Stomach (tissue), 9 donors: ENCODE results near the gene SMTNL2. TPM values are rescaled to one million over a fixed set of nuclear protein-coding genes. Genes with fewer than 3 reads are reported as not detected.

Experiments
- DNase-seq, 2 donors: peaks; one replicate each; pipeline versions ENCODE4 v3.0.0 to v3.0.0-alpha.2; 2013 to 2019
- H3K27ac ChIP-seq, 5 donors: fragments of 200-600 bp in 4 of 5; sonication (generic) in 4 of 5; one replicate each; pipeline ENCODE4 v1.5.1; 2013 to 2019; ENCODE audit warnings: mild to moderate bottlenecking in 1 of 5, moderate library complexity in 1 of 5
- H3K27me3 ChIP-seq, 3 donors: fragments of 200-600 bp; sonication (generic); one replicate each; pipeline ENCODE4 v1.5.1; 2017 to 2019; ENCODE audit warnings: mixed run types in 1 of 3
- H3K36me3 ChIP-seq, 4 donors: fragments of 200-600 bp; sonication (generic); 1 replicate in 3 of 4; 2 replicates in 1 of 4; pipeline ENCODE4 v1.5.1; 2016 to 2019
- H3K4me1 ChIP-seq, 4 donors: fragments of 200-600 bp; sonication (generic); one replicate each; pipeline ENCODE4 v1.5.1; 2016 to 2019
- H3K4me3 ChIP-seq, 4 donors: fragments of 200-600 bp; sonication (generic) in 3 of 4; one replicate each; pipeline ENCODE4 v1.5.1; 2016 to 2019; ENCODE audit warnings: mild to moderate bottlenecking in 1 of 4
- H3K9me3 ChIP-seq, 4 donors: fragments of 200-600 bp; sonication (generic); one replicate each; pipeline ENCODE4 v1.5.1; 2016 to 2019
- EP300 ChIP-seq: sonication (generic); formaldehyde crosslinking; IDR thresholded peaks from one replicate; pipeline ENCODE4 v1.6.1; 2017; ENCODE audit warnings: antibody characterized with exemption
- POLR2A ChIP-seq, 4 donors: fragments of 450-650 bp; IDR thresholded peaks; one replicate each; pipeline ENCODE4 v1.6.1; 2016; ENCODE audit warnings: antibody characterized with exemption in 4 of 4, control low read depth in 2 of 4, mild to moderate bottlenecking in 1 of 4, moderate library complexity in 1 of 4
- POLR2AphosphoS5 ChIP-seq, 3 donors: sonication (generic); formaldehyde crosslinking; IDR thresholded peaks; one replicate each; pipeline ENCODE4 v1.6.1; 2016; ENCODE audit warnings: antibody characterized with exemption in 3 of 3
- WGBS, 5 donors: extraction: QIAGEN DNeasy Blood & Tissue Kit in 3 of 5; methylation state at CpG; one replicate each; pipeline versions ENCODE4 v1.1.5 to v1.1.7; 2013 to 2018; 5-methylcytosine and 5-hydroxymethylcytosine counted together
- intact Hi-C: fragments of 100-400 bp; cut with DNase I; formaldehyde crosslinking; loops from one replicate; pipeline ENCODE4 v1.15.1; 2023; ENCODE audit warnings: low total_unique reads
- polyA plus RNA-seq, 3 donors: library from polyadenylated mRNA; stranded (reverse); fragments of 200-250 nt; gene quantifications; one replicate each; pipeline ENCODE4 v1.2.3, GENCODE V29; 2013
- total RNA-seq, 5 donors: library from RNA; depleted of rRNA; stranded (reverse); fragments of >200 nt; gene quantifications; one replicate each; pipeline versions ENCODE4 v1.1.0 to v1.2.3, GENCODE V29; 2014 to 2016
- TF ChIP-seq, protein P1 (sequence below), 7 experiments: fragments of 450-650 bp in 4 of 7; fragments of 200-600 bp in 3 of 7; sonication (generic) in 3 of 7; IDR thresholded peaks; one replicate each; pipeline ENCODE4 v1.5.1; 2016 to 2019; ENCODE audit warnings: antibody characterized with exemption in 7 of 7, control low read depth in 2 of 7, mild to moderate bottlenecking in 1 of 7
- donor health status: healthy with polysubstance abuse.
- donor health status: Bipolar disorder and iron deficiency.
- donor health status: healthy.

Gene SMTNL2
- total and polyA plus RNA-seq, 8 donors = 0.50 to 1.9 (median 1.5) TPM; not detected in 4

DNA sequence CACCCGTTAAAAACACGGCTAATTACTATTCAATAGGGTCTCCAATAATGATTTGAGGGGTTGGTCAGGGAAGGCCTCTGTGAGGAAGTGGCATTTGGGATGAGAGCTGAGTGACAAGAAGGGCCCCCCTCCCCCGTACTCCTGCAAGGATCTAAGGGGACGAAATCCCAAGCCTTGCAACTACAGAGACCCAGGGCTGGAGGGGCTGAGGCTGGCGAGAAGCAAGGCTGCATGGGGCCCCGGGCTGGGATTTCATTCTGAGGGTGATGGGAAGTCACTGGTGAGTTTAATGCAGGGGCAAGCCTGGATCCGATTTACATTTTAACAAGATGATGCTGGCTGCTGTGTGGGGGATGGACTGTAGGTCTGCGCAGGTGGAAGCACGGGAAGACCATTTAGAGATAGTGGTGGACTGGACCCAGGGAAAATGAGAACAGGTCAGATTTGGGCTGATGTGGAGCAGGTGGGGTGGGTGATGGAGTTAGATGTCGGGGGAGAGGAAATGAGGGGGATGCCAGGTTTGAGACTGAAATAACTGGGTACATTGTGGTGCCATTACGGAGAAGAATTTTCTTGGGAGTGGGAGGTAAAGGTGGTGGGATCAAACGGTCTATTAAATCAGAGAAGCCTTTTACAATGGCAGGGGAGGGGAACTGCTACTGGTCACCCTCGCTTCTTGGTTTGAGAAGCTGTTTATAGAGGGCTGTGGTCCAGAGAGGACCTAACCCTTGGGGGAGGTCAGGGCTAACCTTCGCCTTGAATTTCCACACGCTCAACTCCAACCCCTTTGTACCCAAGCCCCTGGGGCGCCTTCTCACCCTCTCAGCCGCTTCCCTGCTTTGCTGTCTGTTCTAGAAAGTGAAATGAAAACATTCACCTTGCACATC lies 28.2 kb upstream of the SMTNL2 start:
- TF ChIP-seq, protein P1, sequence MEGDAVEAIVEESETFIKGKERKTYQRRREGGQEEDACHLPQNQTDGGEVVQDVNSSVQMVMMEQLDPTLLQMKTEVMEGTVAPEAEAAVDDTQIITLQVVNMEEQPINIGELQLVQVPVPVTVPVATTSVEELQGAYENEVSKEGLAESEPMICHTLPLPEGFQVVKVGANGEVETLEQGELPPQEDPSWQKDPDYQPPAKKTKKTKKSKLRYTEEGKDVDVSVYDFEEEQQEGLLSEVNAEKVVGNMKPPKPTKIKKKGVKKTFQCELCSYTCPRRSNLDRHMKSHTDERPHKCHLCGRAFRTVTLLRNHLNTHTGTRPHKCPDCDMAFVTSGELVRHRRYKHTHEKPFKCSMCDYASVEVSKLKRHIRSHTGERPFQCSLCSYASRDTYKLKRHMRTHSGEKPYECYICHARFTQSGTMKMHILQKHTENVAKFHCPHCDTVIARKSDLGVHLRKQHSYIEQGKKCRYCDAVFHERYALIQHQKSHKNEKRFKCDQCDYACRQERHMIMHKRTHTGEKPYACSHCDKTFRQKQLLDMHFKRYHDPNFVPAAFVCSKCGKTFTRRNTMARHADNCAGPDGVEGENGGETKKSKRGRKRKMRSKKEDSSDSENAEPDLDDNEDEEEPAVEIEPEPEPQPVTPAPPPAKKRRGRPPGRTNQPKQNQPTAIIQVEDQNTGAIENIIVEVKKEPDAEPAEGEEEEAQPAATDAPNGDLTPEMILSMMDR (IDR thresholded peaks at IDR 0.05) = no peak
- TF ChIP-seq POLR2A (IDR thresholded peaks at IDR 0.05) (no peak), POLR2AphosphoS5 (IDR thresholded peaks at IDR 0.05) (no peak), EP300 (no peak)
- no peak for DNase-seq
- 62 to 73% (median 67%) methylated on average over 17 of the region's 17 CpGs for WGBS, 5 donors
- H3K27me3 ChIP-seq = no peaks in the 10 kb centered on the region
- intact Hi-C loops = no loop called here
- H3K9me3 ChIP-seq = no peaks in the 10 kb centered on the region
- H3K4me1 ChIP-seq = peaks cover 22 to 55% (median 45%) of the 10 kb centered on the region in 4 donors
- H3K36me3 ChIP-seq = peaks cover 18 to 30% (median 29%) of the 10 kb centered on the region in 4 donors
- H3K27ac ChIP-seq = peak overlapping the region; percentile 72 to 91 (median 86)
- peak overlapping the region; percentile 63 to 99 (median 90) for H3K4me3 ChIP-seq

GRCh38 chr17:4556996-4557395 lies 27.3 kb upstream of the SMTNL2 start:
- peaks cover 10 to 22% (median 20%) of the 10 kb centered on the region in 4 donors for H3K36me3 ChIP-seq

DNA sequence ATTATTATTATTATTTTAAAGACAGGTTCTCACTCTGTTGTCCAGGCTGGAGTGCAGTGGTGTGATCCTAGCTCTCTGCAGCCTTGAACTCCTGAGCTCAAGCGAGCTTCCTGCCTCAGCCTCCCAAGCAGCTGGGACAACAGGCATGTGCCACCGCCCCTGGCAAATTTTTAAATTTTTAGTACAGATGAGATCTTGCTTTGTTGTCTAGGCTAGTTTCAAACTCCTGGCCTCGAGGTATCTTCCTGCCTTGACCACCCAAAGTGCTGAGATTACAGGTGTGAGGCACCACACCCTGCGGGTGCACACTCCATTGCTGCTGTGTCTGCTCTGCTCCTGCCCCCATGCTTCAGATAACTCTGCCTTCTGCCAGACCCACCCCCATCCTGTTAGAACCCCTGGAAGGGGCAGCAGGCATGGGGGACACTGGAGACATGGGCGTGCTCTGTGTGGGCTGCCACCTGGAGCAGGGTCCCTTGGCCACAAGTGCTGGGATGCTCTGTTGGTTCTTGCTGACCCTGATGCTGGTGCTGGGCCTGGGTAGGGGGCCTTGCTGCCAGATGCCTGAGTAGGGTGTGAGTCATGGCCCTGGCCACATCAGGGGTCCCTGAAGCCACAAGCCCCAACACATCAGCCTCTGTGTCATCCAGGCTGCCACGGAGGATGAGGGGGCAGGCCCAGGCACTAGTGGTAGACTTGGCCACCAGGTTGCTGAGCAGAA lies 26.5 kb upstream of the SMTNL2 start:
- H3K4me1 ChIP-seq = peaks cover 22 to 55% (median 45%) of the 10 kb centered on the region in 4 donors
- no peak overlapping the region for H3K4me3 ChIP-seq
- no peak for DNase-seq
- no peaks in the 10 kb centered on the region for H3K27me3 ChIP-seq
- 85 to 94% (median 89%) methylated on average over 5 to 6 of the region's 6 CpGs for WGBS, 5 donors
- intact Hi-C loops = no loop called here
- TF ChIP-seq EP300 = no peak
- no peak for TF ChIP-seq POLR2AphosphoS5 (IDR thresholded peaks at IDR 0.05)
- TF ChIP-seq, protein P1 (IDR thresholded peaks at IDR 0.05) = no peak
- TF ChIP-seq POLR2A (IDR thresholded peaks at IDR 0.05) = no peak
- H3K9me3 ChIP-seq = no peaks in the 10 kb centered on the region
- peaks cover 2 to 14% (median 12%) of the 10 kb centered on the region in 4 donors for H3K36me3 ChIP-seq
- H3K27ac ChIP-seq = no peak overlapping the region

More at GRCh38 chr17:4556996-4557395, 27.3 kb upstream of the SMTNL2 start:
- no peak for TF ChIP-seq POLR2AphosphoS5 (IDR thresholded peaks at IDR 0.05)
- TF ChIP-seq EP300 = no peak
- TF ChIP-seq, protein P1 (IDR thresholded peaks at IDR 0.05) = no peak
- no peak for TF ChIP-seq POLR2A (IDR thresholded peaks at IDR 0.05)
- no peak for DNase-seq
- Histone ChIP-seq H3K27me3 (no peaks in the 10 kb centered on the region), H3K4me1 (peaks cover 22 to 55% (median 45%) of the 10 kb centered on the region in 4 donors), H3K27ac (no peak overlapping the region), H3K4me3 (no peak overlapping the region), H3K9me3 (no peaks in the 10 kb centered on the region)
- intact Hi-C loops = no loop called here
- WGBS, 5 donors = 80 to 85% (median 82%) methylated on average over 4 of the region's 4 CpGs

DNA sequence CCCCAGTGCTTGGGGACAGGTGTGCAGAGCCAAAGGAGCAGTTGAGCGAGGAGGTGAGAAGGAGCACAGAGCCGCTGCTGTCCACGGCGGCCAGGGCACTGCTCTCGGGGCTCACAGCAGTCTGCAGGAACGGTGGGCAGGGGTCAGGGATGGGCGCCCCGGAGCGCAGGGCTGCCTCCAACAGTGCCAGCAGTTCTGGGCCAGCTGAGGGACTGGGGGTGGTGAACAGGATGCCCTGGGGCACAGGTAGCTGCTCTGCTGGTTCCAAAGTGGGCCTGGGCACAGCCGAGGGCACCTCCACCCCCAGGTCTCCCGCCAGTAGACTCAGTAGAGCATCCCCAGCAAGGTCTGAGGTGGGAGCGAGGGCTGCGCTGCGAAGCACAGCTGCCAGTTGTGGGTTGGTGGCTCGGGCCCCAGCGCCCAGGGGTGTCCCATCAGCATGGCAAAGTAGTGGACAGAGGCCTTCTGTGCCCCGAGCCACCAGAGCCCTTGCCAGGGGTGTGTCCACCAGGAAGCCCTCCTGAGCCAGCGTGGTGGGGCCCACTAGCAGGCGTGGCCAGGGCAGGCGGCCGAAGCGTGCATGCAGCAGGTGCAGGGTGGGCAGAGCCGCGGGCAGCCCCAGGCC lies 25.9 kb upstream of the SMTNL2 start:
- Histone ChIP-seq H3K4me3 (no peak overlapping the region), H3K36me3 (peaks cover 0 to 7% (median 6%) of the 10 kb centered on the region in 4 donors), H3K27ac (no peak overlapping the region), H3K27me3 (no peaks in the 10 kb centered on the region), H3K9me3 (no peaks in the 10 kb centered on the region), H3K4me1 (peaks cover 22 to 55% (median 44%) of the 10 kb centered on the region in 4 donors)
- no peak for DNase-seq
- TF ChIP-seq EP300 (no peak), POLR2AphosphoS5 (IDR thresholded peaks at IDR 0.05) (no peak), POLR2A (IDR thresholded peaks at IDR 0.05) (no peak)
- TF ChIP-seq, protein P1 (IDR thresholded peaks at IDR 0.05) = no peak
- intact Hi-C loops = no loop called here
- WGBS, 5 donors = 78 to 86% (median 81%) methylated on average over 15 to 24 of the region's 24 CpGs
